Lung (tissue), 12 donors: ENCODE data around the gene TOP3A. TPM values are rescaled to one million over a fixed set of nuclear protein-coding genes. Genes with fewer than 3 reads are reported as not detected.

Experiments used
- ATAC-seq: fragments of 200-7000 bp; cut with Tn5 transposase; one replicate; pipeline ENCODE4 v1.9.1; 2020; ENCODE audit warnings: moderate number of reproducible peaks; ENCODE audit not compliant: insufficient read depth, low FRiP score
- DNase-seq, 3 donors: peaks; one replicate each; pipeline ENCODE4 v3.0.0-alpha.2; 2013 to 2017
- H3K27ac ChIP-seq, 2 donors: one replicate each; pipeline ENCODE4 v1.5.1; 2013; ENCODE audit warnings: mild to moderate bottlenecking in 2 of 2, moderate library complexity in 2 of 2, control low read depth in 1 of 2, inconsistent platforms in 1 of 2, low read depth in 1 of 2, low read length in 1 of 2
- H3K27me3 ChIP-seq, 3 donors: one replicate each; pipeline ENCODE4 v1.5.1; 2013; ENCODE audit warnings: low read length in 2 of 3; ENCODE audit not compliant: control insufficient read depth in 3 of 3, insufficient read depth in 3 of 3
- H3K36me3 ChIP-seq, 4 donors: one replicate each; pipeline ENCODE4 v1.5.1; 2013; ENCODE audit warnings: low read length in 4 of 4, mild to moderate bottlenecking in 1 of 4, moderate library complexity in 1 of 4; ENCODE audit not compliant: control insufficient read depth in 4 of 4, insufficient read depth in 4 of 4
- H3K4me1 ChIP-seq, 5 donors: one replicate each; pipeline ENCODE4 v1.5.1; 2013; ENCODE audit warnings: low read length in 5 of 5, mild to moderate bottlenecking in 2 of 5, moderate library complexity in 1 of 5; ENCODE audit not compliant: control insufficient read depth in 5 of 5, insufficient read depth in 5 of 5
- H3K4me3 ChIP-seq: one replicate; pipeline ENCODE4 v1.5.1; 2013; ENCODE audit warnings: mild to moderate bottlenecking, control low read depth, moderate library complexity
- H3K9ac ChIP-seq, 2 donors: one replicate each; pipeline ENCODE4 v1.5.1; 2013; ENCODE audit warnings: low read length in 2 of 2, control low read depth in 1 of 2; ENCODE audit not compliant: insufficient read depth in 1 of 2
- H3K9me3 ChIP-seq, 4 donors: one replicate each; pipeline ENCODE4 v1.5.1; 2013; ENCODE audit warnings: low read length in 3 of 4, mild to moderate bottlenecking in 1 of 4, moderate library complexity in 1 of 4; ENCODE audit not compliant: control insufficient read depth in 4 of 4, insufficient read depth in 3 of 4
- CTCF ChIP-seq: IDR thresholded peaks from 2 replicates; pipeline ENCODE4 v1.5.1; 2012; ENCODE audit warnings: mild to moderate bottlenecking; ENCODE audit errors: control extremely low read depth, extremely low read depth
- WGBS, 2 donors: extraction: QIAGEN DNeasy Blood & Tissue Kit; methylation state at CpG; one replicate each; pipeline ENCODE4 v1.1.7; 2013; 5-methylcytosine and 5-hydroxymethylcytosine counted together
- polyA plus RNA-seq, 2 donors: library from polyadenylated mRNA; stranded (reverse); fragments of 200-250 nt; gene quantifications; one replicate each; pipeline ENCODE4 v1.2.1, GENCODE V29; 2013
- total RNA-seq, 2 donors: library from RNA; depleted of rRNA in 1 of 2; stranded (reverse); fragments of >200 nt in 1 of 2; gene quantifications; one replicate each; pipeline ENCODE4 v1.2.1, GENCODE V29; 2014 to 2021
- donor health status: control.
- donor health status: control.
- donor health status: Bipolar disorder and iron deficiency.
- donor health status: healthy.
- donor health status: DM: yes; HTN: yes; CAD: no.

TOP3A gene
- total and polyA plus RNA-seq, 4 donors: 14.6 to 41.4 (median 26.8) TPM

- no peak for ATAC-seq
- no peak for DNase-seq
- Histone ChIP-seq H3K9ac (no peak overlapping the region), H3K4me1 (peaks cover 0 to 2% (median 1%) of the 10 kb centered on the region in 5 donors), H3K36me3 (peaks cover 5 to 19% (median 12%) of the 10 kb centered on the region in 4 donors), H3K9me3 (no peaks in the 10 kb centered on the region), H3K4me3 (no peak overlapping the region), H3K27ac (no peak overlapping the region), H3K27me3 (no peaks in the 10 kb centered on the region)
- WGBS, 2 donors: 89 to 93% methylated on average over 14 of the region's 14 CpGs
- no peak for TF ChIP-seq CTCF
Observed at GRCh38 chr17:18270046-18270931, 44.5 kb downstream of the TOP3A start.

GRCh38 chr17:18267927-18268711, 46.7 kb downstream of the TOP3A start:
- no peak for ATAC-seq
- WGBS, 2 donors: 59 to 62% methylated on average over 14 of the region's 14 CpGs

GRCh38 chr17:18267366-18267765, 47.4 kb downstream of the TOP3A start:
- WGBS, 2 donors: 75 to 85% methylated on average over 10 of the region's 10 CpGs
- Histone ChIP-seq H3K4me3 (no peak overlapping the region), H3K9me3 (no peaks in the 10 kb centered on the region)

More at GRCh38 chr17:18267927-18268711, 46.7 kb downstream of the TOP3A start:
- Histone ChIP-seq H3K9me3 (no peaks in the 10 kb centered on the region), H3K9ac (peak overlapping the region in 1 of 2 donors; percentile 11), H3K27me3 (no peaks in the 10 kb centered on the region), H3K27ac (no peak overlapping the region), H3K36me3 (peaks cover 7 to 27% (median 15%) of the 10 kb centered on the region in 4 donors), H3K4me1 (peaks cover 0 to 2% (median 1%) of the 10 kb centered on the region in 5 donors), H3K4me3 (no peak overlapping the region)
- no peak for TF ChIP-seq CTCF
- peak in 1 of 3 donors; percentile 35 for DNase-seq

More at GRCh38 chr17:18267366-18267765, 47.4 kb downstream of the TOP3A start:
- Histone ChIP-seq H3K9ac (no peak overlapping the region), H3K4me1 (peaks cover 0 to 4% (median 2%) of the 10 kb centered on the region in 5 donors), H3K27me3 (no peaks in the 10 kb centered on the region), H3K36me3 (peaks cover 7 to 26% (median 15%) of the 10 kb centered on the region in 4 donors), H3K27ac (no peak overlapping the region)
- DNase-seq (no peak), ATAC-seq (no peak)
- no peak for TF ChIP-seq CTCF
